Naive thymus-derived CD8-positive, alpha-beta T cell (primary cell): ENCODE data around the gene CADPS2. TPM values are rescaled to one million over a fixed set of nuclear protein-coding genes. Genes with fewer than 3 reads are reported as not detected.

Experiments
- ATAC-seq, 2 donors: fragments of 150-1000 bp; cut with Tn5 transposase in 1 of 2; sonication (Bioruptor Pico), chemical (Tn5 transposase) in 1 of 2; 1 replicate in 1 of 2; 2 replicates in 1 of 2; pipeline ENCODE4 v1.10.0; 2021; ENCODE audit warnings: mild to moderate bottlenecking in 2 of 2, moderate library complexity in 2 of 2
- POLR2A ChIA-PET: fragments of 350-600 bp; sonication (Branson Sonifier 250); formaldehyde crosslinking; loops from one replicate; lab custom pipeline; 2021; ENCODE audit warnings: antibody characterized with exemption; lab: Charles Lee
- DNase-seq, 10 donors: peaks; one replicate each; pipeline versions ENCODE4 v3.0.0 to v3.0.0-alpha.2; 2020 to 2022
- H3K27ac Mint-ChIP-seq, 10 donors: one replicate each; pipeline ENCODE4 v1.8.0; 2020 to 2022; ENCODE audit warnings: mild to moderate bottlenecking in 10 of 10, mixed read lengths in 10 of 10, moderate library complexity in 4 of 10, inconsistent platforms in 1 of 10
- H3K27me3 Mint-ChIP-seq, 5 donors: one replicate each; pipeline ENCODE4 v1.8.0; 2021 to 2022; ENCODE audit warnings: mixed read lengths in 5 of 5
- H3K36me3 Mint-ChIP-seq, 3 donors: one replicate each; pipeline ENCODE4 v1.8.0; 2020 to 2022; ENCODE audit warnings: mixed read lengths in 3 of 3, mild to moderate bottlenecking in 2 of 3, inconsistent platforms in 1 of 3
- H3K4me1 Mint-ChIP-seq, 4 donors: one replicate each; pipeline ENCODE4 v1.8.0; 2021 to 2022; ENCODE audit warnings: mixed read lengths in 4 of 4
- H3K4me3 Mint-ChIP-seq, 10 donors: one replicate each; pipeline ENCODE4 v1.8.0; 2020 to 2022; ENCODE audit warnings: mild to moderate bottlenecking in 10 of 10, mixed read lengths in 10 of 10, moderate library complexity in 6 of 10, inconsistent platforms in 1 of 10
- H3K9me3 Mint-ChIP-seq, 9 donors: one replicate each; pipeline ENCODE4 v1.8.0; 2020 to 2022; ENCODE audit warnings: mixed read lengths in 9 of 9, mild to moderate bottlenecking in 3 of 9, inconsistent platforms in 1 of 9, moderate library complexity in 1 of 9
- polyA plus RNA-seq, 3 donors: library from polyadenylated mRNA; unstranded; fragments of 300-500 nt; fragmentation: Illumina TruSeq; gene quantifications; one replicate each; pipeline ENCODE4 v1.2.3, GENCODE V29; 2021
- total RNA-seq, 8 experiments: library from RNA in 2 of 8; stranded (reverse) in 2 of 8; gene quantifications; one replicate each; pipeline ENCODE4 v1.2.3 and lab custom pipeline; 2021 to 2026

CADPS2 gene
- total and polyA plus RNA-seq, 5 experiments from 2014 or later, result not detected

DNA sequence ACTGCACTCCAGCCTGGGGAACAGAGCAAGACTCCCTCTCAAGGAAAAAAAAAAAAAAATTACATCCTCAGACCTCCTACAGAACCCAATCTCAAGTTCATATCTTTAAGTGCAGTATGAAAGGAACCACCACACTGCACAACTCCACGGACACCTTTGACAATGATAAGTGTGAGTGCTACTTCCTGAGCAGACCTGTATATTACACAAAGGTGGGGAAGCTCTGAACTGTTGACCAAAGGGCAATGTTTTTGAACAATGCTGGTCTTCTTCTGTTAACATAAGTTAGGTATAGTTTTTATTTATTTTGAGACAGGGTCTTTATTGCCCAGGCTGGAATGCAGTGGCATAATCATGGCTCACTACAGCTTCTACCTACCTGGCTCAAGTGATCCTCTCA, 129.4 kb downstream of the CADPS2 start:
- POLR2A ChIA-PET, result no interaction called here

DNA sequence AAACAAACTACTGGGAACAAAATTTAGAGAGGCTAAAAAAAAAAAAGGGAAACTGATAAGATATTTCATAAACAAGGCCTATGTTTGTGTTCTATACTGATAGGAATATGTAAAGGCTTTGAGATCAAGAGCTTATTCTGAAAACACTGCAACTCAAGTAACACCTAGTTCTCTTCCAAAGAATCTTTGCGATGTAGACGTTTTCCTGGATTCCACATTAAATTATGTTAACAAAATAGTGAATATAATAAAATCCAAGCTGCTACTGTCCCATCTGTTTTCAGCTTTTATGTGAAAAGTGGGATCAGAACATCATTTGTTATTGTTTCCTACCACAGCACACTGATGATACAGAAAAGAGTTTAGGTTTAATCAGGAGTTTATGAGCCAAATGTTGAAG, 130.6 kb downstream of the CADPS2 start:
- H3K27ac Mint-ChIP-seq, result no peak overlapping the region
- H3K4me1 Mint-ChIP-seq, result no peaks in the 10 kb centered on the region
- no peaks in the 10 kb centered on the region for H3K36me3 Mint-ChIP-seq
- POLR2A ChIA-PET, result no interaction called here
- no peak for DNase-seq
- no peak for ATAC-seq
- H3K9me3 Mint-ChIP-seq, result peaks cover 0 to 6% (median 0%) of the 10 kb centered on the region in 9 donors
- H3K27me3 Mint-ChIP-seq, result no peaks in the 10 kb centered on the region
- H3K4me3 Mint-ChIP-seq, result no peak overlapping the region

More for the DNA sequence above, 129.4 kb downstream of the CADPS2 start:
- Mint-ChIP-seq H3K4me1 (no peaks in the 10 kb centered on the region), H3K4me3 (no peak overlapping the region), H3K9me3 (peaks cover 0 to 6% (median 0%) of the 10 kb centered on the region in 9 donors), H3K27me3 (no peaks in the 10 kb centered on the region), H3K27ac (no peak overlapping the region), H3K36me3 (no peaks in the 10 kb centered on the region)
- ATAC-seq (no peak), DNase-seq (no peak)

DNA sequence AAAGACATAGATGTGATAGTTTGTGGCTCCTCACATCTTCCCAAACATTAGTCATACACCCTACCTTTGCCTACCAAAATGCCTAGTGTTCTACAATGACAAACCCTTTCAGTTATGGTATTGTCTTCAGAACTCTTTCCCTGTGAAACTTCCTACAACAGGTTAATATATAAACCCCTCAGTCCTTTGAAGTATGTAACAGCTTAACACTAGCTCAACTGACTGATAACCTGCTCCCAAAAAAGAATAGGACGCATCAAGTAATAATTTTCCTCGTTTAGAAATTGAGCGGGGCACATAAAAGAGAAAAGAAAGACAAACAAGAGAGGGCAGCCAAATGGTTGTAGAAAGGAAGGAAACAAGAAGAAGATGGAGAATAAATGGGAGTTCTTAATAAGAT, 133.7 kb downstream of the CADPS2 start:
- ATAC-seq, result no peak
- POLR2A ChIA-PET, result no interaction called here

DNA sequence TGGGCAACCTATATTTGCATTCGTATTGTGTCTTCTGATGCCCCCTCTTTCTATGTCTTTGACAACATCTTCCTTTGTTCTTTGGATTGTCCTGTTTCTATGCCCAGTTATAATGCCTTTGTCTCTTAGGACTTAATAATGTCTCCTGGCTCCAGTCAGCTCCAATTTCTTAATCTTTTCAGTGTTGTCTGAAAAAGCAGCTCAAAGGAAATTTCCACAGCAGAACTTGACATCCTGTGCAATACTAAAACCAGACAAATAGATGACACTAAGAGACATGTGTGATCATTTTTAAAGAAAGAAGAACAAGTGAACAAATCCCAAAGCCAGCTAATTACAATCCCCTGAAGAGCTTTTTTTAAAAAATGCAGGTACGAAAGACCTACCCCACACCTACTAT, 135.9 kb downstream of the CADPS2 start:
- Mint-ChIP-seq H3K27ac (no peak overlapping the region), H3K27me3 (no peaks in the 10 kb centered on the region), H3K9me3 (peaks cover 0 to 11% (median 0%) of the 10 kb centered on the region in 9 donors), H3K36me3 (no peaks in the 10 kb centered on the region), H3K4me1 (no peaks in the 10 kb centered on the region), H3K4me3 (no peak overlapping the region)
- no peak for DNase-seq
- POLR2A ChIA-PET, result no interaction called here
- no peak for ATAC-seq

More for the DNA sequence above, 133.7 kb downstream of the CADPS2 start:
- DNase-seq, result no peak
- Mint-ChIP-seq H3K9me3 (peaks cover 0 to 6% (median 0%) of the 10 kb centered on the region in 9 donors), H3K27ac (no peak overlapping the region), H3K27me3 (no peaks in the 10 kb centered on the region), H3K4me3 (no peak overlapping the region), H3K36me3 (no peaks in the 10 kb centered on the region), H3K4me1 (no peaks in the 10 kb centered on the region)

DNA sequence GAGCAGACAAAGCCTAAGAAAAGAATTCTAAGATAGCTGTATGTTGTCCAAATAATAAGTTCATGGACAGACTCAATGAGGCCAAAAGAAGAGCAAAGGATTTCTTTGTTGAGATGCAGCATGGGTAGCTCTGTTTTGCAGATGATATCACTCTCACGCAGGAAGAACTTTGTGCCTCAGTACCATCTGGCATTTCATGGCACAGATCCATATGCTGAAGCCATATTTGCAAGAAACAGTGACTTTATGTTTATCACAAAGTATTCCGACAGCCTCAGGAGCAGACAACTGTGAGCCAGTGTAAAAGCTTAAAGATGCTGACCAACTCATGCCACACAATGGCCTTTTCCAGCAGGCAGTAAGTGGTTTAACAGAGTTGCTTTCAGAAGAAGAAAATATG, 138.1 kb downstream of the CADPS2 start:
- DNase-seq, result no peak
- no peak for ATAC-seq
- Mint-ChIP-seq H3K27ac (no peak overlapping the region), H3K4me1 (no peaks in the 10 kb centered on the region), H3K9me3 (peaks cover 0 to 11% (median 2%) of the 10 kb centered on the region in 9 donors), H3K4me3 (no peak overlapping the region), H3K27me3 (no peaks in the 10 kb centered on the region), H3K36me3 (no peaks in the 10 kb centered on the region)
- POLR2A ChIA-PET, result no interaction called here

DNA sequence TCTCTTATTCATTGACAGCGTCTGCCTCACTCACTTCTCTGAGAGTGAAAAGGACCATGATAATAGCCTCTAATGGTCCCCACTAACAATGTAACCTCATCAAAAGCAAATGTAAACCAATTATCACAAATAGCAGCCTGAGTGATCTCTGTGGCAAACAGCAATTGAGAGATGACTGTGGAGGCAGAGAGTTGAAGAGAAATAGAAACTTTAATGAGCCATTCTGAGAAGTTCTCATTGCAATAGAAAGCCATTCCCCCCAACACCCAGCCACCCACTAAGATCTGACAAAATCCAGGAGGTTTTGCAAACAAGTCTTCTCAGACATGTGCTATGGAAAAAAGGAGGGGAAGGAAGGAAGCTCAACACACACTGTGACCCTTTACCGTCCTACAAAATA, 139.3 kb downstream of the CADPS2 start:
- Mint-ChIP-seq H3K4me3 (no peak overlapping the region), H3K27ac (no peak overlapping the region), H3K27me3 (no peaks in the 10 kb centered on the region), H3K4me1 (no peaks in the 10 kb centered on the region), H3K36me3 (no peaks in the 10 kb centered on the region), H3K9me3 (peaks cover 0 to 11% (median 2%) of the 10 kb centered on the region in 9 donors)
- no peak for DNase-seq
- POLR2A ChIA-PET, result no interaction called here
- ATAC-seq, result no peak

DNA sequence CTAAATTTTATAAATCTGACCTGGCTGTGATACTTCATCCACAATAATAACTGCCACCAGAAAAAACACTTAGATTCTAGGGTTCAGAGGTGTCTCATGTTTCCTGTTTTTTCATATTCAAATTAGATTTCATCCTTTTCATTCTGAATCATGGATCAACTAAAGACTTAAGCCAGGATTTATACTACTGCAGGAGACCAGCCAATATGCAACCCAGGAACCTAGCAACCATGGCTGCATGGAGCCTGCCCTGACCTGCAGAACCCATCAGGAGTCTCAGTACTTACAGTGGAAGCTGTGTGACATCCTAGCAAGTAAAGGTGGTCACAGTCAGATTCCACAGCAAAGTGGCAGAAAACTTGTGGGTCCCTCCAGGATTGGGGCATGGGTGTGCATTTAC, 143.0 kb downstream of the CADPS2 start:
- H3K9me3 Mint-ChIP-seq, result peaks cover 0 to 15% (median 3%) of the 10 kb centered on the region in 9 donors
- H3K4me1 Mint-ChIP-seq, result no peaks in the 10 kb centered on the region
- H3K27me3 Mint-ChIP-seq, result no peaks in the 10 kb centered on the region
- H3K27ac Mint-ChIP-seq, result no peak overlapping the region
- DNase-seq (no peak), ATAC-seq (no peak)
- POLR2A ChIA-PET, result no interaction called here
- H3K36me3 Mint-ChIP-seq, result no peaks in the 10 kb centered on the region
- no peak overlapping the region for H3K4me3 Mint-ChIP-seq

DNA sequence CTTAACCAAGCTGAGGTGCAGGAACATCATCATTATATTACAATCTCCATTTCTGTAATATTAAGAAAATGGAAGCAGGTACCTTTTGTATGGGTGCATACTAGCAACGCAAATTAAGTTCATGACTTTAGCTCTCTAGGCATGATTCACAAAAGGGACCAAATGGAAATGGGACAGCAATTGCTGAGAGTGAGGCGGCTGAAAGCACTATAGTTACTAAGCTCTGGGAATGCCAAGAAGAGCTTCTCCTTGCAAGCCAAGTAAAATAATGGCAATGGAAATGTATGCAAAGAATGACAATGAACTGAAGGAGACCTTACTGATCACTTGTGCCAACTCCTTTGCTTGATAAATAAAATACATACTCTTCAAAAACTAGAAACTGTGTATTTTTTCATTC, 147.3 kb downstream of the CADPS2 start:
- Mint-ChIP-seq H3K36me3 (no peaks in the 10 kb centered on the region), H3K4me1 (no peaks in the 10 kb centered on the region), H3K27ac (no peak overlapping the region), H3K4me3 (no peak overlapping the region), H3K9me3 (peaks cover 0 to 10% (median 0%) of the 10 kb centered on the region in 9 donors), H3K27me3 (no peaks in the 10 kb centered on the region)
- POLR2A ChIA-PET, result no interaction called here
- no peak for ATAC-seq
- DNase-seq, result no peak

DNA sequence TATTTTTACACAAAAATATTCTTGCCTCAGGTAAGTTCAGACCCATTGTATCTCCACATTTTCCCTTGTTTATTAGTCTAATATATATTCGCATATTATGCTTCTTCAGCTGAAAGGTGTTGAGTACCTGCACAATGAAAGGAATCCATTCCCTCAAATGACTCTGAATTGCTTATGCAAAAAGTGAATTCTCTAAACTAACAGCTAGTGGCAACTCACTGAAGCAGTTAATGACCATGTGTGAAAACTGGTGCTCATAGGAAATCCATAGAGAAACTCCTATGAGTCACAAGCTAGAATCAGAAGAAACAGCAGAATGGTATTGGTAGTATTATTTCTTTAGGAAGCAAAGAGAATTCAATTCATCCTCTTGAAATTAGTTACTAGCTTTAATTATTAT, 150.1 kb downstream of the CADPS2 start:
- Mint-ChIP-seq H3K27me3 (no peaks in the 10 kb centered on the region), H3K9me3 (peaks cover 0 to 17% (median 3%) of the 10 kb centered on the region in 9 donors), H3K4me3 (no peak overlapping the region), H3K4me1 (no peaks in the 10 kb centered on the region), H3K27ac (no peak overlapping the region), H3K36me3 (no peaks in the 10 kb centered on the region)
- ATAC-seq (no peak), DNase-seq (no peak)
- POLR2A ChIA-PET, result no interaction called here

DNA sequence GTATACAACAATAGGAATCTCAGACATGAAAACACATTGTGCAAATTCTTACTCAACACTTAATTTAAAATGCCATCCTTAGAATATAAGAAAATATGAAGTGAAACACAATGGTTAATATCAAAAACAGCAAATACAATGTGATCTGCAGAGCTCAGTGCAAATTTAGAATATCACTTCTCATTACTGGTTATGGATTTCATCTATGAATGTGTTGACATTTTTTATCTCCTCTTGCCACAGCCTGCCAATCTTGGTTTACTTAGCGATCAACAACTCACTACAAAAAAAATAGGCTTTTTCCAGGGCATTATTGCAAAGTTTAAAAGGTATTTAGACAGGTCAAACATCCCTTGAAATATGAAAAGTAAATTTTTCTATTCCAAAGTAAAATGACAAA, 158.5 kb downstream of the CADPS2 start:
- peak overlapping the region in 1 of 10 donors; percentile 2 for H3K27ac Mint-ChIP-seq
- no peaks in the 10 kb centered on the region for H3K36me3 Mint-ChIP-seq

DNA sequence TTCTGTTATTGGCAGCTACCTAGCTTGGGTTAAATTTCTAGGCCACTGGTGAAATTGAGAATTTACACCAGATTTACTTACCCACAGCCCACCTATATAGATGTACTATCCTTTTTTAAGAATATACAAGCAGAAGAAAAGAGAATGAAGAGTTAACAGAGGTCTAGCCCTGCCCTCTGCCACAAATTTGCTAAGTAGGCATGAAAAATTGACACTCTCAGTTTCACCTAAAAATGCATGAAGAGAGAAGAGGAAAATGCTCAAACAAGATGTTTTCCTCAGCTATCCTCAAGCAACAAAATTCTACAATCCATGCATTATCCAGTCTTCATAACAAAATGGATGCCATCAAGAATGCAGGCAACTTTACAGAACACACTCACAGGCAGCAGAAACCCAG, 158.9 kb downstream of the CADPS2 start:
- peak overlapping the region in 1 of 10 donors; percentile 2 for H3K27ac Mint-ChIP-seq
- no peaks in the 10 kb centered on the region for H3K36me3 Mint-ChIP-seq
- H3K9me3 Mint-ChIP-seq, result peaks cover 0 to 13% (median 2%) of the 10 kb centered on the region in 9 donors
- no peak for ATAC-seq
- no peaks in the 10 kb centered on the region for H3K27me3 Mint-ChIP-seq
- no peak overlapping the region for H3K4me3 Mint-ChIP-seq
- DNase-seq, result no peak
- POLR2A ChIA-PET, result no interaction called here
- no peaks in the 10 kb centered on the region for H3K4me1 Mint-ChIP-seq

More for the DNA sequence above, 158.5 kb downstream of the CADPS2 start:
- Mint-ChIP-seq H3K27me3 (no peaks in the 10 kb centered on the region), H3K4me3 (no peak overlapping the region), H3K4me1 (no peaks in the 10 kb centered on the region), H3K9me3 (peaks cover 0 to 13% (median 2%) of the 10 kb centered on the region in 9 donors)
- no peak for ATAC-seq
- no peak for DNase-seq
- POLR2A ChIA-PET, result no interaction called here

DNA sequence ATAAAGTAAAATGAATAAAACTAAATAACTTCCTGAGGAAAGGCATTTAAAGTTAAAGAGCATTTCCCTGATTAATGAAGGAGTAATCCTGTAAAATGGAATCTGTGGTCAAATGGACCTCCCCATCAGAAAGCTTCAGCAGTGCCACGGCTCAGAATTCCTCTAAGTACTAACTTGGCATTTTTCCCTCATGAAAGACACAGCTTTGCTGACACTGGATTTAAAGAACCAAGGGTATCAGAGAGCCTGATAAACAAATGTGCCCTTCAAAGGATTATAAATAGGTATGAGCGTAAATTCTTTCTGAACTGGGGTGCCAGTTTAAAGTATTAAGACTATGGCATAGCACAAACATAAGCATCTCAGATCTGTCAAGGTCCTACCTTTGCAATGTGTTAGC, 159.4 kb downstream of the CADPS2 start:
- ATAC-seq, result no peak
- Mint-ChIP-seq H3K4me1 (no peaks in the 10 kb centered on the region), H3K27ac (no peak overlapping the region), H3K9me3 (peaks cover 0 to 13% (median 2%) of the 10 kb centered on the region in 9 donors), H3K4me3 (no peak overlapping the region), H3K27me3 (no peaks in the 10 kb centered on the region), H3K36me3 (no peaks in the 10 kb centered on the region)
- no peak for DNase-seq
- POLR2A ChIA-PET, result no interaction called here

DNA sequence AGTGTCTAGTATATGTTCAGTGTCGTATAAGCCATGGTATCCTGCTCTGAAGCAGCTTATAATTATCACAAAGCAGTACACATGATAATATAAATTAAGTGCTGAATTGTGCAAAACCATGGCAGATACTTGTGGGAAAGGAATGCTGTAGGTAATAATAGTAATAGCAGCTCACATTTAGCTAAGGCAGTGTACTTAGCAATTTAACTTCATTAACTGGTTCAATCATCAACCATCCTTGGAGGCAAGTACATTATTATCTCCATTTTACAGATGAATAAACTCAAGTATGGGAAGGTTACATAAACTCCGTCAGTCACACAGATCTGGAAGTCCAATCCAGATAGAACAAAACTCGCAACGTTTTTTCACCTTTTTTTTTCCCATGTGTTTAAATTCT, 161.9 kb downstream of the CADPS2 start:
- DNase-seq, result no peak
- ATAC-seq, result no peak
- no peak overlapping the region for H3K4me3 Mint-ChIP-seq
- H3K4me1 Mint-ChIP-seq, result no peaks in the 10 kb centered on the region
- peaks cover 0 to 18% (median 3%) of the 10 kb centered on the region in 9 donors for H3K9me3 Mint-ChIP-seq
- no peak overlapping the region for H3K27ac Mint-ChIP-seq
- POLR2A ChIA-PET, result no interaction called here
- no peaks in the 10 kb centered on the region for H3K27me3 Mint-ChIP-seq
- peaks cover 0 to 5% (median 0%) of the 10 kb centered on the region in 3 donors for H3K36me3 Mint-ChIP-seq

DNA sequence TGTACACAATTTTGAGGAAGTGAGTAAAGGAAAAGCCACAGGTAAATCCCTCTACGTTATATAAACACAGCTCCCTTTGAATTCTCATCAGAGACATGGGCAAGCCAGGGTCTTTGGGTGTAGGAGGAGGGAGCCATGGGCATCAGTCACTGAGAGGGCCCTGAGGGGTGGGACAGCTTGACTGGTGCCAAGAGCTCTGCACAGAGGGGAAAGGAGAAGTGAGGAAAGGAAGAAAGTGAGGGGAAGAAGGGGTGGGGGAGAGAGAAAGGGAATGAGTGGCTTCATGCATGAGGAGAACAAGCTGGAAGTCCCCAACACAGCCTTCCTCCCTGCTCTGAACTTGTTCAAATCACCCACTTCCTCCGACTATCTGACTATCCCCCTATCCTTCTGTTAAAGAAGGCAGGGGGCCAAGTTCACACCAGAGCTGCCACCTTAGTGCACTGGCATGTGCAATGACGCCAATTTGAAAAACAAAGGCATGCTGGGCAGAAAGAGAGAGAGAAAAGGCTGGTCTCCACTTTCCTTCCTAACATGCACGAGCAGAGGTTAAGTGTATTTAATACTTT, 167.2 kb downstream of the CADPS2 start:
- Mint-ChIP-seq H3K27ac (no peak overlapping the region), H3K36me3 (peaks cover 0 to 5% (median 0%) of the 10 kb centered on the region in 3 donors), H3K4me3 (no peak overlapping the region), H3K4me1 (no peaks in the 10 kb centered on the region), H3K27me3 (peaks cover 0 to 2% (median 0%) of the 10 kb centered on the region in 5 donors), H3K9me3 (peaks cover 0 to 13% (median 3%) of the 10 kb centered on the region in 9 donors)
- ATAC-seq (no peak), DNase-seq (no peak)
- POLR2A ChIA-PET, result no interaction called here
